Endothelial cell (in vitro differentiated cells): ENCODE results near the gene PLXNC1. TPM values are rescaled to one million over a fixed set of nuclear protein-coding genes. Genes with fewer than 3 reads are reported as not detected.

Experiments
- DNase-seq: peaks from one replicate; pipeline ENCODE4 v3.0.0; 2021; ENCODE audit warnings: low spot score
- H3K27ac Mint-ChIP-seq: one replicate; pipeline ENCODE4 v1.8.0; 2021; ENCODE audit warnings: mixed read lengths, inconsistent platforms; ENCODE audit not compliant: unreplicated experiment
- H3K27me3 Mint-ChIP-seq: one replicate; pipeline ENCODE4 v1.8.0; 2021; ENCODE audit warnings: mild to moderate bottlenecking, moderate library complexity, mixed read lengths, inconsistent platforms; ENCODE audit not compliant: unreplicated experiment
- H3K36me3 Mint-ChIP-seq: one replicate; pipeline ENCODE4 v1.8.0; 2021; ENCODE audit warnings: mild to moderate bottlenecking, low read depth, mixed read lengths, inconsistent platforms; ENCODE audit not compliant: unreplicated experiment
- H3K4me1 Mint-ChIP-seq: one replicate; pipeline ENCODE4 v1.8.0; 2021; ENCODE audit warnings: mild to moderate bottlenecking, mixed read lengths, inconsistent platforms; ENCODE audit not compliant: unreplicated experiment
- H3K4me3 Mint-ChIP-seq: one replicate; pipeline ENCODE4 v1.8.0; 2021; ENCODE audit warnings: mild to moderate bottlenecking, mixed read lengths, inconsistent platforms; ENCODE audit not compliant: unreplicated experiment
- H3K9me3 Mint-ChIP-seq: one replicate; pipeline ENCODE4 v1.8.0; 2021; ENCODE audit warnings: mixed read lengths, inconsistent platforms; ENCODE audit not compliant: unreplicated experiment
- CTCF ChIP-seq: fragments of 200-600 bp; sonication (generic); IDR thresholded peaks from one replicate; pipeline ENCODE4 v1.5.0; 2021; ENCODE audit warnings: antibody characterized with exemption; ENCODE audit not compliant: unreplicated experiment
- total RNA-seq: library from RNA; stranded (reverse); fragmentation: NEBNext Ultra II Directional; extraction: Animal tissue kit (Norgen Biotek cat#: 25700); gene quantifications from one replicate; pipeline ENCODE4 v1.2.1, GENCODE V29; 2021; ENCODE audit not compliant: unreplicated experiment

PLXNC1 gene
- total RNA-seq, 1 donor from 2014 or later: 1.1 TPM

- H3K4me3 Mint-ChIP-seq: no peak overlapping the region
- H3K27me3 Mint-ChIP-seq: no peaks in the 10 kb centered on the region
- TF ChIP-seq CTCF: no peak
- H3K27ac Mint-ChIP-seq: no peak overlapping the region
- peaks cover 4% of the 10 kb centered on the region for H3K4me1 Mint-ChIP-seq
- H3K36me3 Mint-ChIP-seq: peaks cover 7% of the 10 kb centered on the region
- no peaks in the 10 kb centered on the region for H3K9me3 Mint-ChIP-seq
- no peak for DNase-seq
Measured at GRCh38 chr12:94340573-94340972, 192.2 kb downstream of the PLXNC1 start.

DNA sequence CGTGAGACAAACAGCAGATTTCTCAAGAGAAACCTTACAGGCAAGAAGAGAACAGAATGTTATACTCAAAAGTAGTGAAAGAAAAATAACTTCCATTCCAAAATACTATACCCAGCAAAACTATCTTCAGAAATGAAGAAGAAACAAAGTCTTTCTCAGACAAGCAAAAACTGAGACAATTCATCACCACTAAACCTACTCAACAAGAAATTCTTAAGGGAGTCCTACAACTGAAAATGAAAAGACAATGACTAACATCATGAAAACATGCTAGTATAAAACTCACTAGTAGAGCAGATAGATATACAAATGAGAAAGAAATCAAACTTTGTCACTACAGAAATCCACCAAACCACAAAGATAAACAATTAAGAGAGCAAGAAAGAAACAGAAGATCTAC lies 204.8 kb downstream of the PLXNC1 start:
- no peak for DNase-seq
- H3K4me1 Mint-ChIP-seq: peaks cover 13% of the 10 kb centered on the region
- peaks cover 51% of the 10 kb centered on the region for H3K36me3 Mint-ChIP-seq
- no peak overlapping the region for H3K27ac Mint-ChIP-seq
- H3K4me3 Mint-ChIP-seq: no peak overlapping the region
- TF ChIP-seq CTCF: no peak
- no peaks in the 10 kb centered on the region for H3K27me3 Mint-ChIP-seq
- H3K9me3 Mint-ChIP-seq: peaks cover 9% of the 10 kb centered on the region
